ENCODE measurements around the gene MUC2. TPM values are rescaled to one million over a fixed set of nuclear protein-coding genes. Genes with fewer than 3 reads are reported as not detected.
A peak's percentile ranks its signal among the peaks of the same experiment; 100 is the strongest.

Gene MUC2
- total RNA-seq, 1 experiment from 2014 or later = not detected

GRCh38 chr11:1120532-1121330 is 46.1 kb downstream of the MUC2 start:
- DNase-seq (ENCODE audit: low read depth) = peak; percentile 48

GRCh38 chr11:1121331-1121812 is 46.7 kb downstream of the MUC2 start:
- peak; percentile 67 for DNase-seq (ENCODE audit: low read depth)

GRCh38 chr11:1121813-1122663 is 47.4 kb downstream of the MUC2 start:
- peak; percentile 90 for DNase-seq (ENCODE audit: low read depth)

GRCh38 chr11:1122664-1123002 is 48.0 kb downstream of the MUC2 start:
- DNase-seq (ENCODE audit: low read depth) = no peak

- DNase-seq (ENCODE audit: low read depth) = no peak
Observed at GRCh38 chr11:1123970-1124369, 49.3 kb downstream of the MUC2 start.

Other genes with a start within 250 kb of the MUC2 start
- 1.8 and 2.5 TPM in 2 replicates for gene CRACR2B, start 247.0 kb upstream of the MUC2 start, total RNA-seq (2014; rRNA removed; shearing (Covaris generic))
- gene CD151, start 241.9 kb upstream of the MUC2 start, total RNA-seq (2014; rRNA removed; shearing (Covaris generic)) = 302 and 421 TPM in 2 replicates
- 167 and 183 TPM in 2 replicates for gene POLR2L, start 232.3 kb upstream of the MUC2 start, total RNA-seq (2014; rRNA removed; shearing (Covaris generic))
- 95.2 and 137 TPM in 2 replicates for gene TSPAN4, start 232.0 kb upstream of the MUC2 start, total RNA-seq (2014; rRNA removed; shearing (Covaris generic))
- 41.2 and 43.3 TPM in 2 replicates for gene CHID1, start 164.1 kb upstream of the MUC2 start, total RNA-seq (2014; rRNA removed; shearing (Covaris generic))
- gene AP2A2, start 149.0 kb upstream of the MUC2 start, total RNA-seq (2014; rRNA removed; shearing (Covaris generic)) = 28.4 and 31.9 TPM in 2 replicates
- under 0.01 and 0.10 TPM in 2 replicates for gene MUC6, start 38.2 kb upstream of the MUC2 start, total RNA-seq (2014; rRNA removed; shearing (Covaris generic))
- not detected in 2 replicates for gene MUC5AC, start 83.1 kb downstream of the MUC2 start, total RNA-seq (2014; rRNA removed; shearing (Covaris generic))
- gene MUC5B, start 148.2 kb downstream of the MUC2 start, total RNA-seq (2014; rRNA removed; shearing (Covaris generic)) = not detected in 2 replicates
- gene TOLLIP, start 234.8 kb downstream of the MUC2 start, total RNA-seq (2014; rRNA removed; shearing (Covaris generic)) = 8.9 and 11.8 TPM in 2 replicates

Measured in RPMI7951 (cell line).